ENCODE measurements around the gene SLC36A3.

Gene SLC36A3

GRCh38 chr5:151288180-151288579, 15.4 kb downstream of the SLC36A3 start:
- Histone ChIP-seq H3K36me3 (ENCODE audit: control insufficient read depth in 4 of 4, insufficient read depth in 4 of 4, low read length in 3 of 4) (no peaks in the 10 kb centered on the region), H3K4me1 (ENCODE audit: control extremely low read depth in 1 of 4, control insufficient read depth in 4 of 4, insufficient read depth in 4 of 4, low read length in 3 of 4) (no peaks in the 10 kb centered on the region), H3K27me3 (replicated peaks in 2 of 5; ENCODE audit: control insufficient read depth in 4 of 5, insufficient read depth in 5 of 5, low read length in 4 of 5) (peaks cover 0 to 7% (median 0%) of the 10 kb centered on the region in 5 experiments), H3K27ac (ENCODE audit: insufficient read depth in 1 of 2, low read depth in 1 of 2, low read length in 2 of 2, poor library complexity in 1 of 2, severe bottlenecking in 2 of 2) (no peak overlapping the region), H3K9me3 (ENCODE audit: control extremely low read depth in 1 of 5, control insufficient read depth in 4 of 5, insufficient read depth in 2 of 5, low read depth in 1 of 5, low read length in 4 of 5) (peaks cover 0 to 3% (median 0%) of the 10 kb centered on the region in 5 experiments), H3K4me3 (ENCODE audit: control insufficient read depth in 1 of 7, extremely low read depth in 1 of 7, insufficient read depth in 4 of 7, low read depth in 2 of 7, low read length in 6 of 7) (no peak overlapping the region)
- CTCF ChIA-PET: interaction anchor here (0.6 to 1.2 kb wide), 3 partner anchors 9 to 22 kb away, joined by 3 read pairs; no protein-coding TSS in a partner anchor
- 50% methylated on average over 2 of the region's 2 CpGs for WGBS (ENCODE audit: insufficient coverage)
- no peak for DNase-seq
- POLR2A ChIA-PET: no interaction called here

- Histone ChIP-seq H3K9me3 (ENCODE audit: control extremely low read depth in 1 of 5, control insufficient read depth in 4 of 5, insufficient read depth in 2 of 5, low read depth in 1 of 5, low read length in 4 of 5) (peaks cover 0 to 2% (median 0%) of the 10 kb centered on the region in 5 experiments), H3K4me1 (ENCODE audit: control extremely low read depth in 1 of 4, control insufficient read depth in 4 of 4, insufficient read depth in 4 of 4, low read length in 3 of 4) (no peaks in the 10 kb centered on the region), H3K36me3 (ENCODE audit: control insufficient read depth in 4 of 4, insufficient read depth in 4 of 4, low read length in 3 of 4) (no peaks in the 10 kb centered on the region), H3K4me3 (ENCODE audit: control insufficient read depth in 1 of 7, extremely low read depth in 1 of 7, insufficient read depth in 4 of 7, low read depth in 2 of 7, low read length in 6 of 7) (no peak overlapping the region), H3K27ac (ENCODE audit: insufficient read depth in 1 of 2, low read depth in 1 of 2, low read length in 2 of 2, poor library complexity in 1 of 2, severe bottlenecking in 2 of 2) (no peak overlapping the region), H3K27me3 (replicated peaks in 2 of 5; ENCODE audit: control insufficient read depth in 4 of 5, insufficient read depth in 5 of 5, low read length in 4 of 5) (peaks cover 0 to 7% (median 0%) of the 10 kb centered on the region in 5 experiments)
- POLR2A ChIA-PET: no interaction called here
- CTCF ChIA-PET: no interaction called here
- WGBS (ENCODE audit: insufficient coverage): no CpG with 5 or more reads among the region's 1 CpG
- no peak for DNase-seq
These were observed 17.3 kb downstream of the SLC36A3 start for GRCh38 chr5:151286246-151286645.

GRCh38 chr5:151285683-151286082, 17.9 kb downstream of the SLC36A3 start:
- CTCF ChIA-PET: no interaction called here
- POLR2A ChIA-PET: no interaction called here
- 95% methylated on average over 2 of the region's 5 CpGs for WGBS (ENCODE audit: insufficient coverage)
- DNase-seq: no peak
- Histone ChIP-seq H3K27ac (ENCODE audit: insufficient read depth in 1 of 2, low read depth in 1 of 2, low read length in 2 of 2, poor library complexity in 1 of 2, severe bottlenecking in 2 of 2) (no peak overlapping the region), H3K36me3 (ENCODE audit: control insufficient read depth in 4 of 4, insufficient read depth in 4 of 4, low read length in 3 of 4) (no peaks in the 10 kb centered on the region), H3K9me3 (ENCODE audit: control extremely low read depth in 1 of 5, control insufficient read depth in 4 of 5, insufficient read depth in 2 of 5, low read depth in 1 of 5, low read length in 4 of 5) (no peaks in the 10 kb centered on the region), H3K4me1 (ENCODE audit: control extremely low read depth in 1 of 4, control insufficient read depth in 4 of 4, insufficient read depth in 4 of 4, low read length in 3 of 4) (no peaks in the 10 kb centered on the region), H3K4me3 (ENCODE audit: control insufficient read depth in 1 of 7, extremely low read depth in 1 of 7, insufficient read depth in 4 of 7, low read depth in 2 of 7, low read length in 6 of 7) (no peak overlapping the region), H3K27me3 (replicated peaks in 2 of 5; ENCODE audit: control insufficient read depth in 4 of 5, insufficient read depth in 5 of 5, low read length in 4 of 5) (peaks cover 0 to 7% (median 0%) of the 10 kb centered on the region in 5 experiments)

GRCh38 chr5:151284392-151284967, 19.1 kb downstream of the SLC36A3 start:
- no peaks in the 10 kb centered on the region for H3K4me1 ChIP-seq (ENCODE audit: control extremely low read depth in 1 of 4, control insufficient read depth in 4 of 4, insufficient read depth in 4 of 4, low read length in 3 of 4)
- peak in 1 of 3 donors; percentile 15 for DNase-seq
- no peak overlapping the region for H3K4me3 ChIP-seq (ENCODE audit: control insufficient read depth in 1 of 7, extremely low read depth in 1 of 7, insufficient read depth in 4 of 7, low read depth in 2 of 7, low read length in 6 of 7)
- no peaks in the 10 kb centered on the region for H3K9me3 ChIP-seq (ENCODE audit: control extremely low read depth in 1 of 5, control insufficient read depth in 4 of 5, insufficient read depth in 2 of 5, low read depth in 1 of 5, low read length in 4 of 5)
- no peak overlapping the region for H3K27ac ChIP-seq (ENCODE audit: insufficient read depth in 1 of 2, low read depth in 1 of 2, low read length in 2 of 2, poor library complexity in 1 of 2, severe bottlenecking in 2 of 2)
- POLR2A ChIA-PET: no interaction called here
- CTCF ChIA-PET: no interaction called here
- peaks cover 0 to 7% (median 0%) of the 10 kb centered on the region in 5 experiments for H3K27me3 ChIP-seq (replicated peaks in 2 of 5; ENCODE audit: control insufficient read depth in 4 of 5, insufficient read depth in 5 of 5, low read length in 4 of 5)
- whole genome bisulfite sequencing (ENCODE audit: insufficient coverage): 43% methylated on average over 6 of the region's 8 CpGs
- H3K36me3 ChIP-seq (ENCODE audit: control insufficient read depth in 4 of 4, insufficient read depth in 4 of 4, low read length in 3 of 4): no peaks in the 10 kb centered on the region

- peaks cover 0 to 9% (median 0%) of the 10 kb centered on the region in 5 experiments for H3K27me3 ChIP-seq (replicated peaks in 2 of 5; ENCODE audit: control insufficient read depth in 4 of 5, insufficient read depth in 5 of 5, low read length in 4 of 5)
- no peak overlapping the region for H3K27ac ChIP-seq (ENCODE audit: insufficient read depth in 1 of 2, low read depth in 1 of 2, low read length in 2 of 2, poor library complexity in 1 of 2, severe bottlenecking in 2 of 2)
- ChIA-PET POLR2A (no interaction called here), CTCF (interaction anchor here (0.8 kb wide), 1 partner anchor 163 kb away, joined by 3 read pairs; no protein-coding TSS in a partner anchor)
- no peaks in the 10 kb centered on the region for H3K9me3 ChIP-seq (ENCODE audit: control extremely low read depth in 1 of 5, control insufficient read depth in 4 of 5, insufficient read depth in 2 of 5, low read depth in 1 of 5, low read length in 4 of 5)
- no peaks in the 10 kb centered on the region for H3K4me1 ChIP-seq (ENCODE audit: control extremely low read depth in 1 of 4, control insufficient read depth in 4 of 4, insufficient read depth in 4 of 4, low read length in 3 of 4)
- no peaks in the 10 kb centered on the region for H3K36me3 ChIP-seq (ENCODE audit: control insufficient read depth in 4 of 4, insufficient read depth in 4 of 4, low read length in 3 of 4)
- no peak for DNase-seq
- no peak overlapping the region for H3K4me3 ChIP-seq (ENCODE audit: control insufficient read depth in 1 of 7, extremely low read depth in 1 of 7, insufficient read depth in 4 of 7, low read depth in 2 of 7, low read length in 6 of 7)
- 81% methylated on average over 3 of the region's 4 CpGs for WGBS (ENCODE audit: insufficient coverage)
These were observed 20.3 kb downstream of the SLC36A3 start for GRCh38 chr5:151283120-151283825.

GRCh38 chr5:151281001-151281639, 22.4 kb downstream of the SLC36A3 start:
- H3K27ac ChIP-seq (ENCODE audit: insufficient read depth in 1 of 2, low read depth in 1 of 2, low read length in 2 of 2, poor library complexity in 1 of 2, severe bottlenecking in 2 of 2): no peak overlapping the region
- no peaks in the 10 kb centered on the region for H3K4me1 ChIP-seq (ENCODE audit: control extremely low read depth in 1 of 4, control insufficient read depth in 4 of 4, insufficient read depth in 4 of 4, low read length in 3 of 4)
- no peak for DNase-seq
- ChIA-PET POLR2A (no interaction called here), CTCF (no interaction called here)
- no peak overlapping the region for H3K4me3 ChIP-seq (ENCODE audit: control insufficient read depth in 1 of 7, extremely low read depth in 1 of 7, insufficient read depth in 4 of 7, low read depth in 2 of 7, low read length in 6 of 7)
- no peaks in the 10 kb centered on the region for H3K9me3 ChIP-seq (ENCODE audit: control extremely low read depth in 1 of 5, control insufficient read depth in 4 of 5, insufficient read depth in 2 of 5, low read depth in 1 of 5, low read length in 4 of 5)
- H3K27me3 ChIP-seq (replicated peaks in 2 of 5; ENCODE audit: control insufficient read depth in 4 of 5, insufficient read depth in 5 of 5, low read length in 4 of 5): peaks cover 0 to 8% (median 0%) of the 10 kb centered on the region in 5 experiments
- 97% methylated on average over 13 of the region's 13 CpGs for WGBS (ENCODE audit: insufficient coverage)
- no peaks in the 10 kb centered on the region for H3K36me3 ChIP-seq (ENCODE audit: control insufficient read depth in 4 of 4, insufficient read depth in 4 of 4, low read length in 3 of 4)

GRCh38 chr5:151280443-151280842, 23.1 kb downstream of the SLC36A3 start:
- H3K4me3 ChIP-seq (ENCODE audit: control insufficient read depth in 1 of 7, extremely low read depth in 1 of 7, insufficient read depth in 4 of 7, low read depth in 2 of 7, low read length in 6 of 7): no peak overlapping the region
- no peaks in the 10 kb centered on the region for H3K9me3 ChIP-seq (ENCODE audit: control extremely low read depth in 1 of 5, control insufficient read depth in 4 of 5, insufficient read depth in 2 of 5, low read depth in 1 of 5, low read length in 4 of 5)
- ChIA-PET POLR2A (no interaction called here), CTCF (no interaction called here)
- peaks cover 0 to 8% (median 0%) of the 10 kb centered on the region in 5 experiments for H3K27me3 ChIP-seq (replicated peaks in 2 of 5; ENCODE audit: control insufficient read depth in 4 of 5, insufficient read depth in 5 of 5, low read length in 4 of 5)
- 100% methylated on average over 1 of the region's 2 CpGs for WGBS (ENCODE audit: insufficient coverage)
- no peak for DNase-seq
- H3K27ac ChIP-seq (ENCODE audit: insufficient read depth in 1 of 2, low read depth in 1 of 2, low read length in 2 of 2, poor library complexity in 1 of 2, severe bottlenecking in 2 of 2): no peak overlapping the region
- H3K36me3 ChIP-seq (ENCODE audit: control insufficient read depth in 4 of 4, insufficient read depth in 4 of 4, low read length in 3 of 4): no peaks in the 10 kb centered on the region
- H3K4me1 ChIP-seq (ENCODE audit: control extremely low read depth in 1 of 4, control insufficient read depth in 4 of 4, insufficient read depth in 4 of 4, low read length in 3 of 4): no peaks in the 10 kb centered on the region

Measured in common myeloid progenitor, CD34-positive (primary cell).